HG02870 (cell line): ENCODE measurements around the gene TBC1D16.
"Not testable (repeated sequence)": the region's sequence is repeated elsewhere in the genome, so short reads cannot be mapped to it uniquely, and the experiment has no call there.

Source experiments
- ATAC-seq: cut with Tn5 transposase; IDR thresholded peaks from one replicate; pipeline ENCODE4 v1.9.1; 2021; ENCODE audit warnings: mild to moderate bottlenecking, moderate library complexity; ENCODE audit not compliant: unreplicated experiment

TBC1D16 gene

GRCh38 chr17:79977708-79978547 is 57.7 kb downstream of the TBC1D16 start:
- ATAC-seq = no peak

- no peak for ATAC-seq
Measured at GRCh38 chr17:79977161-79977631, 58.5 kb downstream of the TBC1D16 start.

- ATAC-seq = no peak
Measured at GRCh38 chr17:79976451-79976850, 59.2 kb downstream of the TBC1D16 start.

GRCh38 chr17:79975498-79976134 is 60.1 kb downstream of the TBC1D16 start:
- no peak for ATAC-seq

GRCh38 chr17:79974566-79975497 is 60.8 kb downstream of the TBC1D16 start:
- no peak for ATAC-seq

GRCh38 chr17:79971651-79972050 is 64.0 kb downstream of the TBC1D16 start:
- no peak for ATAC-seq

GRCh38 chr17:79970576-79971068 is 65.0 kb downstream of the TBC1D16 start:
- ATAC-seq = no peak

- no peak for ATAC-seq
Measured at GRCh38 chr17:79969906-79970305, 65.8 kb downstream of the TBC1D16 start.

GRCh38 chr17:79968116-79968515 is 67.6 kb downstream of the TBC1D16 start:
- no peak for ATAC-seq

GRCh38 chr17:79966681-79967080 is 69.0 kb downstream of the TBC1D16 start:
- ATAC-seq = no peak

GRCh38 chr17:79965806-79966205 is 69.9 kb downstream of the TBC1D16 start:
- ATAC-seq = no peak

- not testable (repeated sequence) for ATAC-seq
Measured at GRCh38 chr17:79962467-79962866, 73.2 kb downstream of the TBC1D16 start.

GRCh38 chr17:79961567-79961966 is 74.1 kb downstream of the TBC1D16 start:
- not testable (repeated sequence) for ATAC-seq

GRCh38 chr17:79960788-79961522 is 74.7 kb downstream of the TBC1D16 start:
- no peak for ATAC-seq

GRCh38 chr17:79959042-79959441 is 76.6 kb downstream of the TBC1D16 start:
- ATAC-seq = no peak

GRCh38 chr17:79956853-79957252 is 78.8 kb downstream of the TBC1D16 start:
- no peak for ATAC-seq

GRCh38 chr17:79956441-79956735 is 79.3 kb downstream of the TBC1D16 start:
- not testable (repeated sequence) for ATAC-seq

GRCh38 chr17:79955691-79956440 is 79.8 kb downstream of the TBC1D16 start:
- no peak for ATAC-seq

GRCh38 chr17:79955167-79955549 is 80.5 kb downstream of the TBC1D16 start:
- ATAC-seq = no peak
